Endometrium (tissue), 2 donors: ENCODE measurements around the gene LEPR.

ENCODE experiments used
- FAIRE-seq: peaks from 2 replicates; lab custom pipeline; 2012; peaks lifted over from hg19 to GRCh38; lab: Jason Lieb, UNC
- donor health status: control.
- donor health status: control.

The LEPR gene

GRCh38 chr1:65409816-65410326, 10.6 kb upstream of the LEPR start:
- no peak for FAIRE-seq

- no peak for FAIRE-seq
Observed at GRCh38 chr1:65412256-65412983, 8.0 kb upstream of the LEPR start.

- no peak for FAIRE-seq
Observed at GRCh38 chr1:65412984-65413375, 7.5 kb upstream of the LEPR start.

- peak; percentile 74 for FAIRE-seq
Observed at GRCh38 chr1:65414538-65414937, 5.9 kb upstream of the LEPR start.

GRCh38 chr1:65416767-65417166, 3.7 kb upstream of the LEPR start:
- no peak for FAIRE-seq

- FAIRE-seq = no peak
Observed at GRCh38 chr1:65417729-65418128, 2.7 kb upstream of the LEPR start.

- no peak for FAIRE-seq
Observed at GRCh38 chr1:65418522-65419185, 1.8 kb upstream of the LEPR start.

GRCh38 chr1:65419681-65420589, 533 bp upstream of the LEPR start:
- FAIRE-seq = no peak

GRCh38 chr1:65421351-65422025, 1.0 kb downstream of the LEPR start:
- FAIRE-seq = no peak

GRCh38 chr1:65422241-65423203, 2.1 kb downstream of the LEPR start:
- no peak for FAIRE-seq

- no peak for FAIRE-seq
Observed at GRCh38 chr1:65423884-65424572, 3.6 kb downstream of the LEPR start.

- no peak for FAIRE-seq
Observed at GRCh38 chr1:65424573-65424889, 4.1 kb downstream of the LEPR start.

GRCh38 chr1:65425006-65425405, 4.5 kb downstream of the LEPR start:
- FAIRE-seq = no peak

GRCh38 chr1:65425697-65426096, 5.2 kb downstream of the LEPR start:
- FAIRE-seq = no peak

GRCh38 chr1:65429078-65429477, 8.6 kb downstream of the LEPR start:
- FAIRE-seq = no peak

GRCh38 chr1:65429806-65430205, 9.3 kb downstream of the LEPR start:
- FAIRE-seq = no peak

- peak; percentile 86 for FAIRE-seq
Observed at GRCh38 chr1:65431111-65431705, 10.7 kb downstream of the LEPR start.

- no peak for FAIRE-seq
Observed at GRCh38 chr1:65432918-65433317, 12.4 kb downstream of the LEPR start.

- no peak for FAIRE-seq
Observed at GRCh38 chr1:65434255-65434654, 13.8 kb downstream of the LEPR start.

GRCh38 chr1:65434760-65435159, 14.3 kb downstream of the LEPR start:
- no peak for FAIRE-seq
